VCaP (cell line): Measurements from ENCODE around the gene UGT1A8.
"Not testable (repeated sequence)": the region's sequence is repeated elsewhere in the genome, so short reads cannot be mapped to it uniquely, and the experiment has no call there.

Experiments
- H3K27ac ChIP-seq: fragments of 450-650 bp; 2 replicates; pipeline ENCODE4 v1.5.1; 2017
- TF ChIP-seq, protein P1 (sequence below): fragments of 450-650 bp; conservative IDR thresholded peaks from 2 replicates; pipeline ENCODE4 v1.5.1; 2017; ENCODE audit warnings: mild to moderate bottlenecking, moderate library complexity

Gene UGT1A8

GRCh38 chr2:233617476-233617875 lies at the start of gene UGT1A8:
Gene UGT1A8, plus strand, starts transcription at chr2:233617633. Its CDS starts 75 bp downstream, at chr2:233617708.
- H3K27ac ChIP-seq: not testable (repeated sequence)

GRCh38 chr2:233571001-233571400 lies 46.4 kb upstream of the UGT1A8 start:
- no peak overlapping the region for H3K27ac ChIP-seq
- TF ChIP-seq, protein P1, sequence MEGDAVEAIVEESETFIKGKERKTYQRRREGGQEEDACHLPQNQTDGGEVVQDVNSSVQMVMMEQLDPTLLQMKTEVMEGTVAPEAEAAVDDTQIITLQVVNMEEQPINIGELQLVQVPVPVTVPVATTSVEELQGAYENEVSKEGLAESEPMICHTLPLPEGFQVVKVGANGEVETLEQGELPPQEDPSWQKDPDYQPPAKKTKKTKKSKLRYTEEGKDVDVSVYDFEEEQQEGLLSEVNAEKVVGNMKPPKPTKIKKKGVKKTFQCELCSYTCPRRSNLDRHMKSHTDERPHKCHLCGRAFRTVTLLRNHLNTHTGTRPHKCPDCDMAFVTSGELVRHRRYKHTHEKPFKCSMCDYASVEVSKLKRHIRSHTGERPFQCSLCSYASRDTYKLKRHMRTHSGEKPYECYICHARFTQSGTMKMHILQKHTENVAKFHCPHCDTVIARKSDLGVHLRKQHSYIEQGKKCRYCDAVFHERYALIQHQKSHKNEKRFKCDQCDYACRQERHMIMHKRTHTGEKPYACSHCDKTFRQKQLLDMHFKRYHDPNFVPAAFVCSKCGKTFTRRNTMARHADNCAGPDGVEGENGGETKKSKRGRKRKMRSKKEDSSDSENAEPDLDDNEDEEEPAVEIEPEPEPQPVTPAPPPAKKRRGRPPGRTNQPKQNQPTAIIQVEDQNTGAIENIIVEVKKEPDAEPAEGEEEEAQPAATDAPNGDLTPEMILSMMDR: no peak

DNA sequence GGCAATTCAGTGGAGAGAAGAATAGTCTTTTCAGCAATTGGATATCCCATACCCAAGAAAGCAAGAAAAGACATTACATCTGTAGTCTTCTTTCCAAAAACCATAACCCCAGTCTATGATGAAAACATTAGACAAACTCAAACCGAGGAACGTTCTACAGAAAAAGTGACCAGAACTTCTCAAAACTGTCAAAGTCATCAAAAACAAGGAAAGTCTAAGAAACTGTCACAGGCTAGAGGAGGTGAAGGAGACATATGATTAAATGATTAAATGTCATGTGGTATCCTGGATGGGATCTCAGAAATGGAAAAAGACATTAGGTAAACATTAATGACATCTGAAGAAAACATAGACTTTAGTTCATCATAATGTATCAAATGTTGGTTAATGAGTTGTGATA lies 46.0 kb upstream of the UGT1A8 start:
- TF ChIP-seq, protein P1: no peak
- H3K27ac ChIP-seq: no peak overlapping the region

DNA sequence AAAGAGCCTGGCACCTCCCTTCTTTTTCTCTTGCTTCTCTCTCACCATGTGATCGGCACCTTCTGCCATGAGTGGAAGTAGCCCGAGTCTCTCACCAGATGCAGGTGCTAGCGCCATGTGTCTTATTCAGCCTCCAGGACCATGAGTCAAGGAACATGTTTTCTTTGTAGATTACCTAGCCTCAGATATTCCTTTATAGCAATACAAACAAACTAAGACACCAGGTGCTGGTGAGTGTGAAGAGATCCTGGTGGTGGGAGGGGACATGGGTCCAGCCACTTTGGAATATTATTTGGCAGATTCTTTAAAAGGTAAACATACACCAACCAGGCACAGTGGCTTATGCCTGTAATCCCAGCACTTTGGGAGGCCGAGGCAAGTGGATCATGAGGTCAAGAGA lies 45.0 kb upstream of the UGT1A8 start:
- no peak overlapping the region for H3K27ac ChIP-seq
- TF ChIP-seq, protein P1: no peak

DNA sequence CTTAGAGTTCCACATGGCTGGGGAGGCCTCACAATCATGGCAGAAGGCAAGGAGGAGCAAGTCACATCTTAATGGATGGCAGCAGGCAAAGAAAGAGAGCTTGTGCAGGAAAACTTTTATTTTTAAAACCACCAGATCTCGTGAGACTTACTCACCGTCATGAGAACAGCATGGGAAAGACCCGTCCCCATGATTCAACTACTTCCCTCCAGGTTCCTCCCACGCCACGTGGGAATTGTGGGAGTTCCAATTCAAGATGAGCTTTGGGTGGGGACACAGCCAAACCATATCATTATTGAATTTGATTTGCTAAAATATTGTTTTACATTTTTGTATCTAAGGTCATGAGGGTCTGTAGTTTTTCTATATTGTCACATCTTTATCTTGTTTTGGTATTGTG lies 40.1 kb upstream of the UGT1A8 start:
- not testable (repeated sequence) for H3K27ac ChIP-seq

GRCh38 chr2:233583217-233583965 lies 34.0 kb upstream of the UGT1A8 start:
- not testable (repeated sequence) for H3K27ac ChIP-seq

GRCh38 chr2:233584210-233584609 lies 33.2 kb upstream of the UGT1A8 start:
- TF ChIP-seq, protein P1: no peak
- no peak overlapping the region for H3K27ac ChIP-seq

GRCh38 chr2:233588400-233588799 lies 29.0 kb upstream of the UGT1A8 start:
- no peak overlapping the region for H3K27ac ChIP-seq
- TF ChIP-seq, protein P1: no peak

DNA sequence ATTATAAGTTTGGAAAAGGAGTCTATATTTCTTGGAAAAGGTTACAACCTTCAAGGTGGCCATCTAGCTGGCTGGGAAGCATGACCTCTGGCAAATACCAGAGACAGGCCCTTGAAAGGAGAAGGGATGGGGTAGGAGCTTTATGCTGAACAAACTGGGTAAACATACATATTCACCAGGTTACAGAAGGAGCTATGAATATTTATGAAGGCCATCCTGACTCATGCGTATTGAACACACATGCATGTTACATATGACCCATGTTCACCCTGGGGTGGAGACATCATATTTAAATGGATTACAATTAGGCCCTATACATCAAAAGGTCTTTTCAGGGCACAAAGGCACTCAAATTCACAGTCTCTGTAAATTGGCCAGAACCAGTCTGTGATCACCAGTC lies 24.7 kb upstream of the UGT1A8 start:
- not testable (repeated sequence) for H3K27ac ChIP-seq

DNA sequence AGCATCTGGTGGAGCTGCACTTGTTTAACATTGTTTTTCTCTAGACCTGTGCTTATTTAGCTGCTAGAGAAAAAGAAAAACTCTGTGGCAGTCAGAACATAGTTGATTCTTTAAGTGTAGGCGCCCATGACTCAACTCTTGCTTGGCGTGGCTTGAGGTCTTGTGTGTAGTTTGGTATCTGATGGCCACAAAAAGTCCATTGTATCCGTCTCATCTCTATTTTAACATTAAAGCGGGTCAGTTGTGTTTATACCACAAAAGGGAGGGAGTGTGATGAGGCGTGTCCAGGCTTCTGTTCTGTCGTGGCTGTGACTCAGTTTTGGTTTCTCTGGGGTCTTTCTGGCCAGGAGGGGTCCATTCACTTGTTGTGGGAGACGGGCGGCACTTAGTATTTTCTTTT lies 24.2 kb upstream of the UGT1A8 start:
- TF ChIP-seq, protein P1: no peak
- H3K27ac ChIP-seq: no peak overlapping the region
